HEK293 (cell line): ENCODE results near the gene TMEM213.
"Not testable (repeated sequence)": the region's sequence is repeated elsewhere in the genome, so short reads cannot be mapped to it uniquely, and the experiment has no call there.

Experiments
- GLIS2 ChIP-seq: fragments of 450-650 bp; formaldehyde crosslinking; IDR thresholded peaks from 2 replicates; pipeline ENCODE4 v1.5.1; 2016; ENCODE audit warnings: missing biosample characterization, missing genetic modification characterization
- ZBTB21 ChIP-seq: fragments of 450-650 bp; formaldehyde crosslinking; IDR thresholded peaks from 2 replicates; pipeline ENCODE4 v1.5.1; 2017; ENCODE audit warnings: missing biosample characterization, missing genetic modification characterization
- ZBTB44 ChIP-seq: fragments of 450-650 bp; IDR thresholded peaks from 2 replicates; pipeline ENCODE4 v1.5.1; 2018; ENCODE audit warnings: missing biosample characterization, mild to moderate bottlenecking, missing genetic modification characterization
- ZNF169 ChIP-seq: fragments of 450-650 bp; formaldehyde crosslinking; IDR thresholded peaks from 2 replicates; pipeline ENCODE4 v1.5.1; 2016; ENCODE audit warnings: missing biosample characterization, missing genetic modification characterization
- ZNF174 ChIP-seq: fragments of 450-650 bp; formaldehyde crosslinking; IDR thresholded peaks from 2 replicates; pipeline ENCODE4 v1.5.0; 2017; ENCODE audit warnings: missing biosample characterization, mild to moderate bottlenecking, missing genetic modification characterization
- ZNF211 ChIP-seq: fragments of 450-650 bp; formaldehyde crosslinking; IDR thresholded peaks from 2 replicates; pipeline ENCODE4 v1.5.1; 2016; ENCODE audit warnings: low read depth, missing biosample characterization, missing genetic modification characterization
- ZNF521 ChIP-seq: fragments of 450-650 bp; formaldehyde crosslinking; IDR thresholded peaks from 2 replicates; pipeline ENCODE4 v1.5.1; 2017; ENCODE audit warnings: missing biosample characterization, mild to moderate bottlenecking, missing genetic modification characterization
- ZNF544 ChIP-seq: fragments of 450-650 bp; formaldehyde crosslinking; IDR thresholded peaks from 2 replicates; pipeline ENCODE4 v1.5.0; 2017; ENCODE audit warnings: missing biosample characterization, missing genetic modification characterization
- ZNF558 ChIP-seq: fragments of 450-650 bp; formaldehyde crosslinking; IDR thresholded peaks from 2 replicates; pipeline ENCODE4 v1.5.1; 2016; ENCODE audit warnings: missing biosample characterization, missing genetic modification characterization
- ZNF585B ChIP-seq: fragments of 450-650 bp; formaldehyde crosslinking; IDR thresholded peaks from 2 replicates; pipeline ENCODE4 v1.5.1; 2016; ENCODE audit warnings: missing biosample characterization, missing genetic modification characterization
- ZNF830 ChIP-seq: fragments of 450-650 bp; IDR thresholded peaks from 2 replicates; pipeline ENCODE4 v1.5.0; 2018; ENCODE audit warnings: missing biosample characterization, missing genetic modification characterization, low read depth, mild to moderate bottlenecking, moderate library complexity
- TF ChIP-seq, protein P1 (sequence below): fragments of 450-650 bp; formaldehyde crosslinking; IDR thresholded peaks from 2 replicates; pipeline ENCODE4 v1.5.1; 2016; ENCODE audit warnings: missing biosample characterization, missing genetic modification characterization

GRCh38 chr7:138811327-138811726 is 13.5 kb downstream of the TMEM213 start:
- TF ChIP-seq, protein P1, sequence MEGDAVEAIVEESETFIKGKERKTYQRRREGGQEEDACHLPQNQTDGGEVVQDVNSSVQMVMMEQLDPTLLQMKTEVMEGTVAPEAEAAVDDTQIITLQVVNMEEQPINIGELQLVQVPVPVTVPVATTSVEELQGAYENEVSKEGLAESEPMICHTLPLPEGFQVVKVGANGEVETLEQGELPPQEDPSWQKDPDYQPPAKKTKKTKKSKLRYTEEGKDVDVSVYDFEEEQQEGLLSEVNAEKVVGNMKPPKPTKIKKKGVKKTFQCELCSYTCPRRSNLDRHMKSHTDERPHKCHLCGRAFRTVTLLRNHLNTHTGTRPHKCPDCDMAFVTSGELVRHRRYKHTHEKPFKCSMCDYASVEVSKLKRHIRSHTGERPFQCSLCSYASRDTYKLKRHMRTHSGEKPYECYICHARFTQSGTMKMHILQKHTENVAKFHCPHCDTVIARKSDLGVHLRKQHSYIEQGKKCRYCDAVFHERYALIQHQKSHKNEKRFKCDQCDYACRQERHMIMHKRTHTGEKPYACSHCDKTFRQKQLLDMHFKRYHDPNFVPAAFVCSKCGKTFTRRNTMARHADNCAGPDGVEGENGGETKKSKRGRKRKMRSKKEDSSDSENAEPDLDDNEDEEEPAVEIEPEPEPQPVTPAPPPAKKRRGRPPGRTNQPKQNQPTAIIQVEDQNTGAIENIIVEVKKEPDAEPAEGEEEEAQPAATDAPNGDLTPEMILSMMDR: not testable (repeated sequence)
- not testable (repeated sequence) for TF ChIP-seq ZBTB44 (tag by site-specific recombination); ZNF544; ZNF169; ZNF211 (tag by site-specific recombination); ZNF585B (tag by site-specific recombination); ZNF521 (tag by site-specific recombination); GLIS2 (tag by site-specific recombination); ZNF558 (tag by site-specific recombination); ZNF830 (tag by site-specific recombination); ZNF174 (tag by site-specific recombination); ZBTB21 (tag by site-specific recombination)
